Midbrain (tissue), 1 donor: Measurements from ENCODE around the gene PCNT.
"Not testable (repeated sequence)": the region's sequence is repeated elsewhere in the genome, so short reads cannot be mapped to it uniquely, and the experiment has no call there.

Source experiments
- DNase-seq: peaks from one replicate; lab custom pipeline; 2025; lab: John Stamatoyannopoulos, UW

The PCNT gene

DNA sequence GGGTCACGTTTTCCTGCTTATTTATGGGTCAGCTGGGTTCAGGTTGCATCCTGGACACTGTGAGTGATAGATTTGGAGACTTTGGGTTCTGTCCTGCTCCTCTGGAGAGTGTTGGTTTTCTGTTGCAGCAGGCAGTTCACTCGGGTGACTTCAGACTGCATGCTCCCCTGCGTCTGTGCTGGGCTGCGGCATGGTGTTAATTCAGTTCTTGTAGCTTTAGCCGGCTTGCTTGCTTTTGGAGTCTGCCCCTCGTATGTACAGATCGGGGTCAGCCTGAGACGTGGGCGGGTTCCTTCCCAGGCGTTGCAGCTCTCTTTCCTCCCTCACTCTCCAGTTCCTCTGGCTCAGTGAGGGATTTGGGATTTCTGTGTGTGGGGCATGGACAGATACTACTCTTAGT lies 38.0 kb downstream of the PCNT start:
- no peak for DNase-seq

DNA sequence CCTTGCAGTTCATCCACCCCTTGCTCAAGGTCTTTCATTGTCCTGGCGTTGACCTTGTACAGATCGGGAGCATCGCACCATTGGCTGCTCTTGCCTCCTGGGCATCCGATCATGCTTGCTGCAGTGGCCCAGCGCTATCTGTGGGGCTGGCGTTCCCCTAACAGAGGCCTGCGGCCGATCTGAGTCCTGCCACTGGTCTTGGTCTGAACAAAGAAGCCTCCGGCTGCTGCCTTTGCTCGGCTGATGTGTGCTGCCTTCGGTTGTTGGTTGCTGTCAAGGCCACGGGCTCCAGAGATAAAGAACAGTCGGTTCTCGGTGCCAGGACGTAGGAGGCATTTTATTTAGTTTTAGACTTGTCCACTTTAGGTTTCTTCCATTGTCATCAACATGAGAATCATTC lies 39.0 kb downstream of the PCNT start:
- DNase-seq: no peak

GRCh38 chr21:46363698-46364097 lies 39.7 kb downstream of the PCNT start:
- no peak for DNase-seq

DNA sequence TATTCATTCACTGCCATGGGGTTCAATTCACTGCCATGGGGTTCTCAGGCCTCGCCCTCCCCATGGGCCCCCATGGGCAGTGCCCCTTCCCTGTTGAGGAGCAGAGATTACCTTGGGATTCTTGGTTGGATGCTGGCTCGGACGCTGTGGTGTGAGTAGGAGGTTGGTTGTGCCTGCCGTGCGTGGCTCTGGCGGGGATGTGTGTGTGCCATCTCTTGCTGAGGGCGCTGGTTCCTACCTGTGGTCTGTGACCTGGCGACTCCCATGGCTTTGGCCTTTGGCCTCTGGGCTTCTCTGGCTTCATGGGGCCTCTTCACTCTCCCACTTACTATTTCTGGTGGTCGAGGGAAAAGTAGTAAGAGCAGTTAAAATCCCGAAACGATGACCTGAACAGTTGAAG lies 42.1 kb downstream of the PCNT start:
- DNase-seq: no peak

- no peak for DNase-seq
Measured at GRCh38 chr21:46366561-46366960, 42.6 kb downstream of the PCNT start.

DNA sequence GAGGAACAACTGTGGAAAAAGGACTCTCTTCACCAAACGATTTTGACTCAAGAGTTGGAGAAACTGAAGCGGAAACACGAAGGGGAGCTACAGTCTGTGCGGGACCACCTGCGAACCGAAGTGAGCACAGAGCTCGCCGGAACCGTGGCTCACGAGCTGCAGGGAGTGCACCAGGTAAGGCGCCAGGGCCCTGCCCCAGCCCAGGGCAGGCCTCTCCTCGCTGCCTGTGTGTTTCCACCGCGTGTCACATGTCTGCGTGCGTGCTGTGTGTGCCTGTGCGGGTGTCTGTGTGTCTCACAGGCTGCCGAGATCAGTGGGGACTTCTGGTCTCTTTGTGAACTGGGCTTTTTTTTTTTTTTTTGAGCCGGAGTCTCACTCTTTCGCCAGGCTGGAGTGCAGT lies 43.0 kb downstream of the PCNT start:
- no peak for DNase-seq

DNA sequence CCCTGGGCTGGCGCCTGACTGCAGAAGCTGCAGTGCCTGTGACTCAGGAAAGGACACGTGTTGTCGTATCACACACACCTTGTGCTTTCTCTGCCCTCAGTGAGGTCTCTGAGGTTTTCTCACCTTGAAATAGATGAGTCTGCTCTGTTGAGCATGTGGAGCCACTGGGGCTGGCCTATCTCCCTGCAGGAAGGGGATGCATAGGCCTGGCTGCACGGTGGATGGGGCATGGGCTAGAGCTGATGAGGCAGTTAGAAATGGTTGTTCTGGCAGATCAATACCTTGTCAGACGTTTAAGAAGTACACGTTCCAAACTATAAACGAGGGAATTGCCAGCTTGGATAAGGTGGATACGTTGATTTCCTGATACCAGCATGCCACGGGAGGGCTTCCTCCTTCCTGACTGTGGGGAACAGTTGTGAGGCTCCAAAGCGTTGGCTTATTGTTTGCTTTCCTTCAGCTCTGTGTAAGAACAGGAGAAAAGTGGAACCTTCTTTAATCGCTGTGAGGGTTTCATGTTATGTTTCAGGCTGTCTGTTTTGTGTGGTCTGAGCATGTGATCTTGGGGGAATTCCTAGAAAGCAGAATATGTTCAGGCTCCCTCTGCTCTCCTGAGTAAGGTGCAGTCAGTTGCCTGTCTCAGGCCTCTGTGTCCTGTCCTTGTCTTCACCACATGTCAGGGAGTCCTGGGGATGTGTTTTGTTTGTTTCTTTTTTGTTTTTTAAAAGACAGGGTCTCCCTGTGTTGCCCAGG lies 44.8 kb downstream of the PCNT start:
- DNase-seq: no peak

GRCh38 chr21:46369520-46370235 lies 45.7 kb downstream of the PCNT start:
- no peak for DNase-seq

DNA sequence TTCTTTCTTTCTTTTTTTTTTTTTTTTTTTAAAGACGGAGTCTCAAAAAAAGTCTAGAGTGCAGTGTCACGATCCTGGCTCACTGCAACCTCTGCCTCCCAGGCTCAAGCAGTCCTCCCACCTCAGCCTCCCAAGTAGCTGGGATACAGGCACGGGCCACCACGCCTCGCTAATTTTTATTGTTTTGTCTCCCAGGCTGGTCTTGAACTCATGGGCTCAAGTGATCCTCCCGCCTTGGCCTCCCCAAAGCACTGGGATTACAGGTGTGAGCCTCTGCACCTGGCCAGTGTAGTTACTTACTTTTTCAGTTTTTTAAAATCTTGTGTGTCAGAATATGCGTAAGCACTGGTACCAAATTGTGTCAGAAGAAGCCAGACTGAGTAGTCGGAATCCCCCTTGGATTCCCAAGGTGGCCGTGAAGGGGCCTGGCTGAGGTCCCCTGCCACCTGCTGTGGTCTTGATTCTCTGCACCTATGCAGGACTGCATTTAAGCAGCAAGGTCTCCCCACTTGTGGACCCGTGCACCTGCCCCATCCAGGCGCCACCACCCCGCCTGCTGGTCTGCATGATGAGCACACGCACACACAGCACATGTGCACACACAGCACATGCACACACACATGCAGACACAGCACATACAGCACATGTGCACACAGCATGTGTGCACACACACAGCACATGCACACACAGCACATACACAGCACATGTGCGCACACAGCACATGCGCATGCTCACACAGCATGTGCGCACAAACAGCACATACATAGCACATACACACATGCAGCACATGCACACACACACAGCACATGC lies 47.5 kb downstream of the PCNT start:
- DNase-seq: no peak

DNA sequence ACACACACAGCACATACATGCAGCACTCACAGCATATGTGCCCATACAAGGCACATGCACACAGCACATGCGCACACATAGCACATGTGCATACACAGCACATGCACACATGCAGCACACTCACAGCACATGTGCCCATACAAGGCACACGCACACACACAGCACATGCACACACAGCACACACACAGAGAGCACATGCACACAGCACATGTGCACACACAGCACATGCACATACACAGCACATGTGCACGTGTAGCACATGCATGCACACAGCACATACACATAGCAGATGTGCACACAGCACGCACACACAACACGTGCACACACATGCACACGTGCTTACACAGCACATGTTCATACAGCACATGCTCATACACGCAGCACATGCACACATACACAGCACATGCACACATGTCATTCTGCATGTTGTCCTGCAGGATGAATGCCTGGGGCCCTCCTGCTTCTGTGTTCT lies 48.1 kb downstream of the PCNT start:
- DNase-seq: no peak

GRCh38 chr21:46372947-46373346 lies 49.0 kb downstream of the PCNT start:
- DNase-seq: not testable (repeated sequence)

DNA sequence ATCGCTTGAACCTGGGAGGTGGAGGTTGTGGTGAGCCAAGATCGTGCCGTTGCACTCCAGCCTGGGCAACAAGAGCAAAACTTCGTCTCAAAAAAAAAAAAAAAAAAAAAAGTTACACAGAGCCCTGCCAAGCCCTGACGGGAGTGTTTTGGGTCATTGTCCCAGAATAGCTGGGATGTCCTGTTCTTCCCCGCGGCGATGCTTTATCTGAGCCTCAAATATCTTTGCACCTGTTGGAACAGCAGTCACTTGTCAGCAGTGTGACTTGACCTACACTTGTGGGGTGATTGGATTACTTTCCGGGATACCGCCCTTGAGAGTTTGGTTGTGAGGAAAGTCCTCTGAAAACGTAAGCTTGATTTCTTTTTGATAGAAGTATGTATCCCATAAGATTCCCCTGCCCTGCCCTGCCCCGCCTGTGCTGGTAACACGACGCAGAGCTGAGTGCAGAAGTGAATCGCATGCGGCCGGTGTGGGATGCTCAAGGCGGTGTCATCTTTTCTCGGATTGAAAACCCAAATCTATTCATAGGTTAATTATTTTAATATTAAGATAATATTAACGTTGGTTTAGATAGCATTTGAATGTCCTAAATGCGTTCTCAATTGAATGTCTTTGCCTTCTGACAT lies 50.9 kb downstream of the PCNT start:
- no peak for DNase-seq

DNA sequence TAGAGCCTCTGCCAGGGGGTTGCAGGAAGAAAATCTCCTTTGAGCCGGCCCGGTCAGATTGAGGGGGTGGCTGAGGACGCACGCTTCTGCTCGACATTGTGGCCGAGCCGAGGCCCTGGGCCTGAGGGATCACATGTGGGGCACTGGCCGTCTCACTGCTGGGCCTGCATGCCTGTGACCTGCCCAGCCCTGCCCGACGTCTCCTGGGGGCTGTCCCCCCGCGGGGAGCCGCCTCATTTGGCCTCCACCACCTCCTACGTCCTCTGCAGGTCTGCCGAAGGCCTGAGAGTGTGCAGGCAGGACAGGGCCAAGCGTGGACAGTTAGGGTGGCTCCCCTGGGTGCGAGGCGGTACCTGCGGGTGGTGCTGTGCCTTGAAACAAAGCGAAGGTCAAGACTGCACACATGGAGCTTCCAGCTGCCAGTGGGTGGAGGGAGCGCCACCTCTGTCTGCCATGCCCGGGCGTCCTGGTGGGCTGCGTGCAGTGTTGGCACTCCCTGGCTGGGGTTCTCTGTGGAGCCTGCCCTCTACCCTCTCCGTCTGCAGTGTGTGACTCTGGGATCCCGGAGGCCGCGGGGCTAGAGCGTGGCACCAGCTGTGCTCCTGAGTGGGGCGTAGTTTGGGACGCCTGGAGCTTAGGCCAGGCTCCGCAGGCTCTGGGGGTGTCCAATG lies 51.7 kb downstream of the PCNT start:
- DNase-seq: no peak

- no peak for DNase-seq
Measured at GRCh38 chr21:46376231-46376628, 52.3 kb downstream of the PCNT start.

GRCh38 chr21:46376856-46377453 lies 53.0 kb downstream of the PCNT start:
- DNase-seq: no peak

DNA sequence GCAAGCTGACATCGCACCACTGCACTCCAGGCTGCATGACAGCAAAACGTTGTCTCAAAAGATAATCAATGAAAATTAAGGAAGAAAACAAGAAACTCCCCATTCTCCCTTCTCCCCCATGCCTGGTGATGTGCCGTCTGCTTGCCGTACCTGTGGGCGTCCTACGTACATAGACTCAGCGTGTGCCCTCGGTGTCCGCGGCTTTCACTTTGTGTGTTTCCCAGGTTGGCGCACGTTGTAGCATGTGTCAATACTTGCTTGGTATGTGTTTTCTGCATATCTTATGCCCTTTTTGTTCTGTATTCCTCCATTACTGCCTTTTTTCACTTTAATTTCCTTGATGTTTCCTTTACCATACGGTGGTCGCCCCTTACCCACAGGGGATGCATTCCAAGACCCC lies 53.8 kb downstream of the PCNT start:
- no peak for DNase-seq

DNA sequence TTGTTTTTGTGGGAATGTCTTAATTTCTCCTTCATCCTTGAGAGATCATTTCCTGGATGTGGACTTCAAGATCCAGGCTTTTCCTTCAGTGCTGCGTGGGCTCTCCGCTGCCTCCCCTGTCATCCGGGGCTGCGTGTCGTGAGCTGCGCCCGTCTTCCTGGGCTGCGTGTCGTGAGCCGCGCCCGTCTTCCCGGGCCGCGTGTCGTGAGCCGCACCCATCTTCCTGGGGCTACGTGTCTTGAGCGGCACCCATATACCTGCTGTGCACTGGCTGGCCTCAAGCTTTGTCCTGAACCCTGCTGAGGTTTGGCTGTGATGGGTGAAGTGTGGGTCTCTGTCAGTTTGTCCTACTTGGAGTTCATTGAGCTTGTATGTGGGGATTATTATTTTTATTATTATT lies 55.1 kb downstream of the PCNT start:
- DNase-seq: no peak

DNA sequence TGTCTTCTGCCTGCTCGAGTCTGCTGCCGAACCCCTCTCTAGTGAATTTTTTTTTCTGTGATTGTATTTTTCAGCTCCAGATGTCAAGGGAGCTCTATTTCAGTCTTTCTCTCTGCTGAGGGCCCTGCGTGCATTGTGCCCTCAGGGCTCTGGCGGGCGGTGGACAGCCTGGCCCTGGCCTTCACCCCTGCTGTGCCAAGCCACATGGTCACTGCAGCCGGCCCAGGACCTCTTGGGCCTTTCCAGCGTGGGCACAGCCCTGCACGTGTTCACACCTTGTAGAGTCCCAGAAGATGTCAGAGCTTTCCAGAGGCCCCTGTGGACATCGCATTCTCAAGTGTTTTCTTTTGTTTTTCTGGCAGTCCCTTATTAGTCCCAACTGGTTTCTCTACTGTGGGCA lies 55.7 kb downstream of the PCNT start:
- no peak for DNase-seq

DNA sequence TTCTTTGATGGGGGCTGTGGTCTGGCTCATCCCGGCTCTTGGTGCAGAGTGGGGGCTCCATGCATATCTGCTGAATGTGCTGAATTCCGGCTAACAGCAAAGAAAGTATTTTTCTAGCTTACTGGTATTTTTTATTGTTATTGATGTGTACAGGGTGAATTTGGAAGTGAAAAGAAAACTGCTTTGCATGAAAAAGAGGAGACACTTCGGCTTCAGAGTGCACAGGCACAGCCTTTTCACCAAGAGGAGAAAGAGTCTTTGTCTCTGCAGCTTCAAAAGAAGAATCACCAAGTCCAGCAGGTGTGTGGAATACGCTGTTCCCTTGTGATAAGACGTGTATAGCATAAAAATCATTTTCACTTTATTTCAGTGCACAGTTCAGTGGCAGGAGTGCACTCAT lies 57.6 kb downstream of the PCNT start:
- no peak for DNase-seq

GRCh38 chr21:46384556-46384955 lies 60.6 kb downstream of the PCNT start:
- no peak for DNase-seq
